Measurements from ENCODE around the gene SLC17A1. TPM values are rescaled to one million over a fixed set of nuclear protein-coding genes. Genes with fewer than 3 reads are reported as not detected.
"Not testable (repeated sequence)": the region's sequence is repeated elsewhere in the genome, so short reads cannot be mapped to it uniquely, and the experiment has no call there.

SLC17A1 gene
- total RNA-seq, 1 experiment from 2014 or later, result not detected

DNA sequence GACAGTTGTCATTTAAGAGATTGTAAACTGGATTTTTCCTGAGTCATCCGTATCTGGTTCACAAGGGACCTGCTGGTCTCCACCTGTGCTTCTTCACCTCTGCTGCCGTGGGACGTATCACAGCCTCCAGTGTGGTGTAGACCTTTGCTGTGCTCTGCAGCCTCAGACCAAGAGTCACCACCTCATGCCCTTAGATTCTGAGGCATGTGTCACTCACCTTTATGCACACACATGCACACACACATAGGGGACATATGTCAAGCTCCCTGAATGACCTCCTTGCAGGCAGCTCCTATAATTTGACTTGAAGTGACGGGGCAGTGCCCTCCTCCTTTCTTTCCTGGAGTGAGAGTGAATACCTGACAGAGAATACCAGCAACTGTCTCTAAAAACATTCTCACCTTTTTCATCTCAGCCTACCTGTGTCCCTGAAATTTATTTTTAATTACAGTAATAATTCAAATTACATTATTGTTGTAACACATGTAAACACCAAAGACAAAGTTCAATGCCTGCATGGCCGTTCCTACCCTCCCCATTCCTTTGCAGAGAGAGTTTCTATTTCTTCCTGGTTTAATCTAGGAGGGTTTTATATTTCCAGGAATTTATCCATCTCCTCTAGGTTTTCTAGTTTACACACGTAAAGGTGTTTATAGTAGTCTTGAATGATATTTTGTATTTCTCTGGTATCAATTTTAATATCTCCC is 73.8 kb downstream of the SLC17A1 start:
- DNase-seq (ENCODE audit: low read depth), result no peak

- DNase-seq (ENCODE audit: low read depth), result no peak
Observed at GRCh38 chr6:25756382-25757363, 75.2 kb downstream of the SLC17A1 start.

DNA sequence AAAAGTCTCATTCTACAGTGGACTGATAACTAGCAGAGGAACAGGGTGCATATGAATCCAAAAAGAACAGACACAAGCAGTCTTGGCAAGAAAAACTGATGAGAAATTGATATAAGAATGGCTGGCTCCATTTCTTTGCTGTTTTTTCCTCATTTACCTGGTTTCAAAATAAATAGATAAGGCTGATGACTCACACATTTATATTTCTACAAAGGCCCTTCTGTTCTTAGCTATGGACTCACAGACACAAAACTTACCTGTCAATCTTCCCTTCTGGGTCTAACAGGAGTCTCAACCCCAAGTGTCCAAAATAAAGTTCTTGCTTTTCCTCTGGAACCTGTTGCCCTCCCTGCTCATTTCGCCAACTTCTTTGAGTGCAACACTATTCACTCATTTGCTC is 76.4 kb downstream of the SLC17A1 start:
- no peak for DNase-seq (ENCODE audit: low read depth)

DNA sequence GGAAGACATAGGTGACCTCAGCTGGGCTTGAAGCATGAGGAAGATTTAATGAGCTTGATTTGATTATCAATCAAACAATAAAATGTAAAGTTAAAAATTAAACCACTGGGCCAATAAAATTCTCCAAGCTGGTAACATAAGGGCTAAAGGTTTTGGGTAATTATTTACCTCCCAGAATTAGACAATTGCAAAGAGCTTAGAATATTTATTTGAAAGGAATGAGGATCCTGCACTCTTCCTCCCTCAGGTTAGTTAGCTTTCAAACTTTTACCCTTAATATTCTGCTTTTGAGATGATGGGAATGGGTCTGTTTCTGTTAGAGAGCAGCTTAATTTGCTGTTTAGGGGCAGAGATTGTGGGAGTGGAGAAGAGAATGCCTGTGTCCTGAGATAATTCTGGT is 77.3 kb downstream of the SLC17A1 start, which contains the start of gene SLC17A4:
SLC17A4 (plus strand) TSS at position 208 of the 400 bp plus-strand sequence. CDS start 7,221 bp downstream, outside the sequence.
- no peak for DNase-seq (ENCODE audit: low read depth)

DNA sequence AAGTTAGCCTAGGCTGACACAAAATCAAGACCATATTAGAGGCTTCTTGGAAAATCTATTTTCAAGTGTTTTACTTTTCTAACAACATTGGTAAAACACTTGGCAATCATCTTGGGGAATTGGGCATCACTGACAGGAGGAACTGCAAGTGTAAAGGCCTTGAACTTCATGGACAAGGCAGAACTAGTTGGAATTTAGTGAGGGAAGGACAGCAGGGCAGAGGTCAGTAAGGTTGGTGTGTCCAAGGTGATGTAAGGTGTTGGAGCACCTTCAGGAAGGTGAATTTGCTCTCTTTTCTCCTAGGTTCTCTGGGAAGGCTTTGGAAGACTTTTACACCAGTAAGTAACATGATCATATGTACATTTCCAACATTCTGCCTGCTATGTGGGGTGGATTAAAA is 78.8 kb downstream of the SLC17A1 start:
- no peak for DNase-seq (ENCODE audit: low read depth)

DNA sequence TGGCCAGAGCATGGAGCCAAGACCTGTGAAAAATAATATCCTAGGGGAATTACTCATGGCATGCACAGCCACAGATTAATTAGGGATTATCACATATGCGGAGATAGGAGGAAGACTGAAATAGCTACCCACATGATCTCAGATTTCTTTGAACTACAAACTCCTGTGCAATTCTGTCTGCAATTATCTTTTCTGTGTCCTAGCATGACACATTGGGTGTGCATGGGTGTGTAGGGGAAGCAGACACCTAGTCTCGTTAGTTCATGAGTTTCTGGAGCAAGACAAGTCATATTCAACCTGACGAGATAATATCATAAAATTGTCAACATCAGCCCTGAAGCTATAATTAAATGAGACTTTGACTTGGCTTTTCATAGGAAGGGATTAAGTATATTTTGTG is 80.9 kb downstream of the SLC17A1 start:
- no peak for DNase-seq (ENCODE audit: low read depth)

DNA sequence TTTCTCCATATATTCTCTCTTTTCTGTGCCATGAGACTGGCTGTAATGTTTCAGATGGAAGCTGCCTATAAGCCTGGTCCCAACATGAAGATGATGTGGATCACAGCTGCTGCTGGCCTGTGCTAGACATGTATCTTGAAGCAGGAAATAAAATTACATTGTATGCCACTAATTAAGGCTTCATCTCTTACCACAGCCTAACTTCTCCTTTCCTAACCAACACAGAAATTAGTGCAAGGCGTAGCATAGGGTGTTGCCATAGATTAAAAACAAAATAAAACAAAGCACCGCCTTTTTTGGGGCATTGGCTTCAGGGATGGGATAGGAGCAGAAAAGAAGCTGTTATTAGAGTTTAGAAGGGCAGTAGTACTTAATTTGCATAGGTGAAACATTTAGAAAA is 82.0 kb downstream of the SLC17A1 start:
- no peak for DNase-seq (ENCODE audit: low read depth)

GRCh38 chr6:25748601-25749517 is 83.0 kb downstream of the SLC17A1 start:
- DNase-seq (ENCODE audit: low read depth), result not testable (repeated sequence)

GRCh38 chr6:25748049-25748448 is 83.8 kb downstream of the SLC17A1 start:
- no peak for DNase-seq (ENCODE audit: low read depth)

GRCh38 chr6:25747477-25747876 is 84.4 kb downstream of the SLC17A1 start:
- DNase-seq (ENCODE audit: low read depth), result no peak

- no peak for DNase-seq (ENCODE audit: low read depth)
Observed at GRCh38 chr6:25746968-25747367, 84.9 kb downstream of the SLC17A1 start.

- DNase-seq (ENCODE audit: low read depth), result no peak
Observed at GRCh38 chr6:25745836-25746235, 86.0 kb downstream of the SLC17A1 start.

GRCh38 chr6:25743868-25744267 is 88.0 kb downstream of the SLC17A1 start:
- DNase-seq (ENCODE audit: low read depth), result no peak

DNA sequence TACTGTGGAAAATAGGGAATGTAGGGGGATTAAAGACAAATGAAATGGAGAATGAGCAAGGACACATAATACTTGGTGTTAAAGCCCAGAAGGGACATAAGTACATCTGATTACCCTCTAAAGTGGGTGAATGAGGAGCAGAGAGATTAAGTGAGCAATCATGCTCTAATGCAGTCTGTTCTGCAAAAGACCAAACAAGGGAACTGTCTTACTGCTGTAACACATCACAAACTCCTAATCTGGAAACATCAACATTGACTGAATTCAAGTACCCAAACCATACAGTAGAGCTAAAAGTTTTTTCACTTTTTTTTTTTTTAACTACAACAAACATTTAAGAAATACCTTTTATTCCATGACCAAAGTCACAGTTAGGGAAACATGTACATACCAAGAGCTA is 96.6 kb downstream of the SLC17A1 start:
- no peak for DNase-seq (ENCODE audit: low read depth)

Other genes with a start within 250 kb of the SLC17A1 start
- gene SCGN, start 179.8 kb downstream of the SLC17A1 start, total RNA-seq (2014; rRNA removed; shearing (Covaris generic)), result not detected in 2 replicates
- not detected in 2 replicates for gene SLC17A4, start 77.3 kb downstream of the SLC17A1 start, total RNA-seq (2014; rRNA removed; shearing (Covaris generic))
- not detected in 2 replicates for gene SLC17A3, start 42.2 kb upstream of the SLC17A1 start, total RNA-seq (2014; rRNA removed; shearing (Covaris generic))
- not detected in 2 replicates for gene SLC17A2, start 98.6 kb upstream of the SLC17A1 start, total RNA-seq (2014; rRNA removed; shearing (Covaris generic))
- 3.8 and 4.3 TPM in 2 replicates for gene TRIM38, start 130.8 kb upstream of the SLC17A1 start, total RNA-seq (2014; rRNA removed; shearing (Covaris generic))